Left kidney (tissue), 8 donors: ENCODE results near the gene ZNF730. TPM values are rescaled to one million over a fixed set of nuclear protein-coding genes. Genes with fewer than 3 reads are reported as not detected.
"Not testable (repeated sequence)": the region's sequence is repeated elsewhere in the genome, so short reads cannot be mapped to it uniquely, and the experiment has no call there.

Experiments used
- DNase-seq: peaks from one replicate; pipeline ENCODE4 v3.0.0-alpha.2; 2013
- long read RNA-seq, 8 donors: transcript quantifications; one replicate each; lab custom pipeline, GENCODE V29; 2026
- polyA plus RNA-seq: library from polyadenylated mRNA; unstranded; fragments of 120-200 nt; gene quantifications from one replicate; pipeline ENCODE4 v1.2.1, GENCODE V29; 2013; ENCODE audit not compliant: insufficient read length

ZNF730 gene
- polyA plus RNA-seq: 18.2 TPM
- long read RNA-seq, donor 1: 0 reads
- long read RNA-seq, donor 2, partial matches to known transcripts: 0 of 2 reads
- long read RNA-seq, donor 2, other reads (novel, unspliced or antisense): 0 of 2 reads
- long read RNA-seq, donor 3: 0 reads
- long read RNA-seq, donor 4: 0 reads
- long read RNA-seq, donor 5: 0 reads
- long read RNA-seq, donor 6: 0 reads
- long read RNA-seq, donor 7, partial matches to known transcripts: 0 of 1 reads
- long read RNA-seq, donor 7, other reads (novel, unspliced or antisense): 0 of 1 reads
- long read RNA-seq, donor 8: 0 reads

DNA sequence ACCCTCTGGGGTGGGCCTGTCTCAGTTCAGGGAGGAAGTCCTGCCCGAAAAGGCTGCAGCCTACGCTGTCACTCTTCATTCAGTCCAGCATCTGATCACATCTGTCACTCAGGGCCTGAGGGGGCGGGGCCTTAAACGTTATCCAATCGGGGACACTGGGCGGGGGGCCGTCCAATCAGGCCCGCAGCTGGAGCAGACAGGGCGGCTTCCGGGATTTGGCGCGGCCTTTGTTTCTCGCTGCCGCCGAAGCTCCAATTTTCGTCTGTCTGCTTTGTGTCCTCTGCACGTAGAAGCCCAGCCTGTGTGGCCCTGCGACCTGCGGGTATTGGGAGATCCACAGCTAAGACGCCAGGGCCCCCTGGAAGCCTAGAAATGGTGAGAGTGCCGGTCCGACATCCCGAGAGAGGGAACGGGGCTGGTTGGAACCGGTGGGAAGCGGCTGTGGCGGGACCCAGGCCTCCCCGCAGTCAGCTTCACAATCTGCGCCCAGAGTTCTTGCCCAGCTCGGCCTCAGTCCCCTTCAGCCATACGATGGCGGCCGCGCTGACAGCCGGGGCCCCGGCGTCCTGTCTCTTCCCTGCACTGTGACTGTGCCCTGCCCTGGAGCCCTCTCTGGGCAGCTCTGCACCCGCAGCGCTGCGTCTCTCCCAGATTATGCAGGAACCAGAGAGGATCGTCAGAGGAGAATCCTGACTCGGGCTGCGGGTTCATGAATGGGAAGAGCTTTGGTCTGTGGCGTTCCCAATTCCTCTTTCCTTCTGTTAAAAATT, at the start of gene ZNF730:
TSS of gene ZNF730 (plus strand) at position 224 of the 770 bp plus-strand sequence. CDS start at position 373, 149 bp downstream.
- DNase-seq: peak; percentile 85

DNA sequence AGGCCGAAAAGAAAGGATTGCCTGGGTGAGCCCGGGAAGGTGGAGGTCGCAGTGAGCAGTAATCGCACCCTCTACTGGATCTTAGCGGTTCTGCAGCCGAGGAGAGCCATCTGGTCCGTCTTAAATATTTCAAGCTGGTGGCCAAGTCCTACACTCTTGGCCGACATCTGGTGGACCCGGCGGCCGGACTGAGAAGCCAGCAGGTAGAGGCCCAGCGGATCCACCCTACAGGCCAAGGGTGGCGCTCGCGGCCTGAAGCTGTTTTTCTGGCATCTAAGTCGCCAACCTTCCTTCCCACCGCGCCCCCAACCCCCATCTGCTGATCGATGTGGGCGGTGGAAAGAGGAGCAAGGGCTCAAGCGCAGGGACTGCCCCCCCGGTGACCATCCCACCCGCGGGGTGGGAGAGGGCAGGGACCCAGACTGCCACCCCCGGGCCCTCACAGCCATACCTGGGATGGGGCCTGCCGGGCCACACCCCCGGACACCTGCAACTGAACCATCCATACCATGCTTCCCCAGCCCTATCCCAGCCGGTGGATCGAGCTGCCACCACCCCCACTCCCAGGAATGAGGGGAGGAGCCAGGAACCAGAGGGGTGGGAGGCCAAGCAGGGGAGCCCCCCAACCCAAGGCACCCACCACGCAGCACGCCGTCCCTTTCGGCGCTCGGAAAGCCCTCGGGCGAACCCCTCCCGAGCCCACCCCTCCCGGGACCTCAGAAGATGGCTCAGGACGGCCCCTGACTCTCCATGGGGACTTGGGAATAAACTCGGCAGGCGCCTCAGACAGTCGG, 46.3 kb upstream of the ZNF730 start:
- DNase-seq: peak; percentile 51

DNA sequence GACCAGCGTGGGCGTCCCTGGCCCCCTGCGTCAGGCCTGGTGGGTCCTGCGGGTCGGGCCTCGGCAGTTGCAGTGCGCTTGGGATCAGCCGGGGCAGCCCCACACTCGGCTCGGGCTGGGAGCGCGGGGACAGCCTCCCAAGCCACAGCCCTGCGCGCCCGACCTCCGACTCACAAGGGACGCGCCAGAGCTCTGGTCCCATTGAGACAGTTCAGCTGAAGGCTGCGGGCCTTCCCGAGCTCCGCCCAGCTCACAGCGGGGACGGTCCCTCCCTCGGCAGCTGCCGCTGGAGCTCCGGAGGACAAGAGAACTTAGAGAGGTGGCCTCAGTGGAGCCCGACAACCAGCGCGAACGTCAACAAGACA, 45.7 kb upstream of the ZNF730 start:
- DNase-seq: peak; percentile 60

DNA sequence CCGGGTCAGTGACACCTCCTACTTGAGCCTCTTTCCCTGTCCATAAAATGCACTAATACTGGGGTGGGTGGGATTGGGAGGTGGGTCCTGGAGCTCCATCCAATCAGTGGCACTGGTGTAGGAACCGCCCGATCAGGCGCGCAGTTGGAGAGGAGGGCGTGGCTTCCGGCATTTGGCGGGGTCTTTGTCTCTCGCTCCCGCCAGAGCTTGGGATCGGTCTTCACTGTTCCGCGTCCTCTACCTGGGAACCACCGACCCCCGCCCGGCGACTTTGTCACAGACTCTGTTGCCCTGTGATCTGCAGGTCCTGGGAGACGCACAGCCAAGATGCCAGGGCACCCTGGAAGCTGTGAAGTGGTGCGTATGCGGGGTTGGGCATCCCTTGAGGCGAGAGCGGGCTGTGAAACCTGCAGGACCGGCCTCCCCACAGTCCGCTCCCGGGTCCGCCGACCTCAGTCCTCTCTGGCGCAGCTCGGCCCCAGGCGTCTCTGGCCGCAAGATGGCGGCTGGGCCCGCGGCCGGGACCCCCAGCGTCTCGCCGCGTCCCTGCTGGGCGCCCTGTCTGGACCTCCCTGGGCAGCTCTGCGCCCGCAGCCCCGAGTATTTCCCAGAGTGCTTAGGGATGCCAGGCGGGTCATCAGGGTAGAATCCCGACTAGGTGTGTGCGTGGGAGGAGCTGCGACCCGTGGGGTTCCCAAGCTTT, 41.6 kb upstream of the ZNF730 start:
- peak; percentile 88 for DNase-seq

DNA sequence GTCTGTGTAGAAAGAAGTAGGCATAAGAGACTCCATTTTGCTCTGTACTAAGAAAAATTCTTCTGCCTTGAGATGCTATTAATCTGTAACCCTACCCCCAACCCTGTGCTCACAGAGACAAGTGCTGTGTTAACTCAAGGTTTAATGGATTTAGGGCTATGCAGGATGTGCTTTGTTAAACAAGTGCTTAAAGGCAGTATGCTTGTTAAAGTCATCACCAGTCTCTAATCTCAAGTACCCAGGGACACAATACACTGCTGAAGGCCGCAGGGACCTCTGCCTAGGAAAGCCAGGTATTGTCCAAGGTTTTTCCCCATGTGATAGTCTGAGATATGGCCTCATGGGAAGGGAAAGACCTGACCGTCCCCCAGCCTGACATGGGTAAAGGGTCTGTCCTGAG, 39.0 kb upstream of the ZNF730 start:
- DNase-seq: not testable (repeated sequence)

DNA sequence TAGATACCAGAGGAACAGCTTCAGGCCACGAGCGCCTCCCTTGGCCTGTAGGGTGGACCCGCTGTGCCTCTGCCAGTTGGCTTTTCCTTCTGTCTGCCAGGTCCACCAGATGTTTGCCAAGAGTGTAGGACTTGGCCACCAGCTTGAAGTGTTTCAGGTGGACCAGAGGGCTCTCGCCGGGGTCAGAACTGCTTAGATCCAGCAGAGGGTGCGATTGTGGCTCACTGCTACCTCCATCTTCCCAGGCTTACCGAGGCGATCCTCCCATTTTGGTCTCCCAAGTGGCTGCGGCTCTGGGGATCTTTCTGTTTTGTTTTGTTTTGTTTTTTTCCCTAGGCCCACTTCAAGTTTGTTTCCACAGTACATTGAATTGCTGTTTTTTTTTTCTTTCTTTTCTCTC, 23.0 kb upstream of the ZNF730 start:
- DNase-seq: no peak

DNA sequence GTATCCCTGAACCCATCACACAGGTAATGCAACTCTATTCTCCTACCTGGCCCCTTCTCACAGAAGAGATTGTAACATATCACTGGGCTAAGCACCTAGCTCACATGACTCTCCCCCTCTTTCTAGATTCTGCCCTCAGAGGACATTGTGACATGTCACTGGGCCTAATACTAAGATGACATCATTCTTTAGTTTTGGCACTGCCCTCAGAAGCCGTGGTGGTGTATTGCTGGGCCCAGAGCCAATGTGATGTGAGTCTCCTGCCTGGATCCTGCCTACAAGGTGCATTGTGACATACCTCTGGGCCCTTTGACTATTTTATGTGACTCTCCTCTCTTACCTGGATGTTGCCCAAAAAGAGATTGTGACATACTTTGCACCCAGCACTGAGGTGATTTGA, 21.4 kb upstream of the ZNF730 start:
- DNase-seq: no peak

DNA sequence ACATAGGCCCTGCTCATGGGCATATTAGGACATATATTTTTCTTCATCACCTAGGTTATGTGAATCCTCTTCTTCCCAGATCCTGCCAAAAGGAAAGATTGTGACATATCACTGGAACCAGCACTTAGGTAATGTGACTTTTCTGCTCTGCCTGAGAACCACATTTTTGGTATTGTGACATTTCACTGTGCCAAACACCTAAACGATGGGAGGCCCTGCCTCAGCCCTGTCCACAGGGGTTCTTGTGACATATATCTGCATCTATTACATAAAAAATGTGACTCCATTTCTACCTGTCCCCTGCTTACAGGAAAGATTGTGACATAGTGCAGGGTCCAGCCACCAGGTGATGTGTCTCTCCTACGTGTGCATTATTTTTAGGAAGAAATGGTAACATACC, 18.5 kb upstream of the ZNF730 start:
- no peak for DNase-seq

DNA sequence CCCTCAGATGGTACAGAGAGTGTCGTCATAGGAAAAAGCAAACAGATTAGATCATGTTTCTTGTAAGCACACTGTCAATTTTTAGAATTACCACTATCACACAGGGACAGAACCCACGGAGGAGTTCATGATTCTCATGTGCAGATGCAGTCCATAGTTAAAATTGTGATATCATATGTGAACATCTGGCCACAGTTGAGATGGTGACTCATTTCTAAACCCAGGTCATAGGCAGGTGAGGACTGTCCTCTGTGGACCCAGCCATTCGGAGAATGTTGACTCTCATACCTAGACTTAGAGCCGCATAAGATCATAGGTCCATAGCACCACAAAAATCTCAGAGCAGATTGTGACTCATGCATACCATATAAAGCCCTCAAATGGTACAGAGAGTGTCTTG, 17.8 kb upstream of the ZNF730 start:
- no peak for DNase-seq

DNA sequence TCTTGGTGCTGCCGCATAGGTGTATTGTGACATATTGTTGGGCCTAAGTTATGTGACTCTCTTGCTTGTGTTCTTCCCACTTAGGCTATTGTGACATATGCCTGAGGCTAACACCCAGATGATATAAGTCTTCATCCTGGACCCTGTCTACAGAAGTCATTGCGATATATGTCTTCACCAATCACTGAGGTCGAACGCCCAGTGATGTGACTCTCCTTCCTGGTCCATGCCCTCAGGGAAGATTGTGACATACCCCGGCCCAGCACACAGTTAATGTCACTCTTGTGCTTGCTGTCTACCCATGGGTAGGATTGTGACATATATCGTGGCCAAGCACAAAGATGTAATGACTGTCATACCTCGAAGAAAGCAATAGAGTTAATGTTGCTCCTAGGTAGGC, 16.9 kb upstream of the ZNF730 start:
- DNase-seq: no peak

DNA sequence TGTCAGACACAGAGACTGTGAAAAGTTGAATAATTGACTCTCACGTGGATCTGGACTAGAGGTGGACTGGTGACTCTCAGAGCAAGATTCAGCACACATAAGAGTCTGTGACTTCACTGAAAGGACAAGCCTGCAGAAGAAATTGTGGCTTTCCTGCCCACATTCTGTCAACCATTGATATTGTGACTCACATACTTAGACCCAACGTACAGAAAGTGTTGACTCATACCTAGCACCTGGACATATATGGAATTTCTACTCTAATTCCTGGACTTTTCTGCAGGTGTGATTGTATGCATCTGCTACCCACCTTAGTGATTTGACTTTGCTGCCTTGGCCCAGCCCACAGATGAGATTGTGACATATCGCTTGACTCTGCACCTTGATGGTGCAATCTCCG, 15.6 kb upstream of the ZNF730 start:
- no peak for DNase-seq

DNA sequence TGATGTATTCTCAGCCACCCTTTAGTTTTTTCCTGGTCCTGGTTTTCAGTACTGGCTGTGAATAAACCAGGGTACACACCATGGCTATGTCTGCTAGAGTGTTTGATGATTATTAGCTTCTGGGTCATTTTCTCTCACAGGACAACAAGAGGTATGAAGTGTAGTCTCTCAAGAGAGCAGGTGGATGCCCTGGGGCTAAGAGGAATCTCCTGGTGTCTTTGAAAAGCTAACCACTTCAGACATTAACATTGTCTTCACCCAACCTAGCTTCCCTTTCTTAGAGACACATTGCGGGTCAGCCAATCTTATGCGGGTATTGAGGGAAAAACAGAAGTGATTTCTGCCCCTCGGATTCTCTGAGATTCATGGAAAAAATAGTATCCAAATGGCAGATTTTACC, 1.6 kb downstream of the ZNF730 start:
- no peak for DNase-seq

DNA sequence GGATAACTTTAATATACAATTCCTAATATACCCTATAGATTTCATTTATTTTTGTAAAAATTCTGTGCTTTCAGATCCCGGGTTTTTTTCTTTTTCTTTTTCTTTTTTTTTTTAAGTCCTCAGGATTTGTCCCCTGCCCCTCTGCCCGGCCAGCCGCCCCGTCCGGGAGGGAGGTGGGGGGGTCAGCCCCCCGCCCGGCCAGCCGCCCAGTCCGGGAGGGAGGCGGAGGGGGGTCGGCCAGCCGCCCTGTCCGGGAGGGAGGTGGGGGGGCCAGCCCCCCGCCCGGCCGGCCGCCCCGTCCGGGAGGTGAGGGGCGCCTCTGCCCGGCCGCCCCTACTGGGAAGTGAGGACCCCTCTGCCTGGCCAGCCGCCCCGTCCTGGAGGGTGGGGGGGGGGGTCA, 17.4 kb downstream of the ZNF730 start:
- not testable (repeated sequence) for DNase-seq

DNA sequence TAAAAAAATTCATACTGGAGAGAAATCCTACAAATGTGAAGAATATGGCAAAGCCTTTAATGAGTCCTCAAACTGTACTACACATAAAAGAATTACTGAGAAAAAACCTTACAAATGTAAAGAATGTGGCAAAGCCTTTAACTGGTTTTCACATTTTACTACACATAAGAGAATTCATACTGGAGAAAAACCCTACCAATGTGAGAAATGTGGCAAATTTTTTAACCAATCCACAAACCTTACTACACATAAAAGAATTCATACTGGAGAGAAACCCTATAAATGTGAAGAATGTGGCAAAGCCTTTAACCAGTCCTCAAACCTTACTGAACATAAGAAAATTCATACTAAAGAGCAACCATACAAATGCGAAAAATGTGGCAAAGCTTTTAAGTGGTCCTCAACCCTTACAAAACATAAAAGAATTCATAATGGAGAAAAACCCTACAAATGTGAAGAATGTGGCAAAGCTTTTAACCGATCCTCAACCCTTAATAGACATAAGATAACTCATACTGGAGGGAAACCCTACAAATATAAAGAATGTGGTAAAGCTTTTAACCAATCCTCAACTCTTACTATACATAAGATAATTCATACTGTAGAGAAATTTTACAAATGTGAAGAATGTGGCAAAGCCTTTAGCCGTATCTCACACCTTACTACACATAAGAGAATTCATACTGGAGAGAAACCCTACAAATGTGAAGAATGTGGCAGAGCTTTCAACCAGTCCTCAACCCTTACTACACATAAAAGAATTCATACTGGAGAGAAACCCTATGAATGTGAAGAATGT, 29.0 kb downstream of the ZNF730 start:
- no peak for DNase-seq

DNA sequence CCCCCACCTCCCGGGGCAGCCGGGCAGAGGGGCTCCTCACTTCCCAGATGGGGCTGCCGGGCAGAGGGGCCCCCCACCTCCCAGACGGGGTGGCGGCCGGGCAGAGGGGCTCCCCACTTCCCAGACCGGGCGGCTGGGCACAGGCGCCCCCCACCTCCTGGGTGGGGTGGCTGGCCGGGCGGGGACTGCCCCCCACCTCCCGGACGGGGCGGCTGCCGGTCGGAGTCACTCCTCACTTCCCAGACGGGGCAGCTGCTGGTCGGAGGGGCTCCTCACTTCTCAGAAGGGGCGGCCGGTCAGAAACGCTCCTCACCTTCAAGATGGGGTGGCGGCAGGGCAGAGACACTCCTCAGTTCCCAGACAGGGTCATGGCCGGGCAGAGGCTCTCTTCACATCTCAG, 43.9 kb downstream of the ZNF730 start:
- DNase-seq: no peak

DNA sequence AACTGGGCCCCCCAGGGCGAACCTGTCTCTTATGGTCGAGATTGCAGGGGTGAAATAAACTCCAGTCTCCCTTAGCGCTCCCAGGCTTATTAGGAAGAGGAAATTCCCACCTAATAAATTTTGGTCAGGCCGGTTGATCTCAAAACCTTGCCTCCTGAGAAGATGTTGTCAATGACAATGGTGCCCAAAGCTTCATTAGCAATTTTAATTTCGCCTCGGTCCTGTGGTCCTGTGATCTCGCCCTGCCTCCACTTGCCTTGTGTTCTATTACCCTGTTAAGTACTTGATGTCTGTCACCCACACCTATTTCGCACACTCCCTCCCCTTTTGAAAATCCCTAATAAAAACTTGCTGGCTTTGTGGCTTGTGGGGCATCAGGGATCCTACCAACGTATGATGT, 51.5 kb downstream of the ZNF730 start:
- DNase-seq: not testable (repeated sequence)

DNA sequence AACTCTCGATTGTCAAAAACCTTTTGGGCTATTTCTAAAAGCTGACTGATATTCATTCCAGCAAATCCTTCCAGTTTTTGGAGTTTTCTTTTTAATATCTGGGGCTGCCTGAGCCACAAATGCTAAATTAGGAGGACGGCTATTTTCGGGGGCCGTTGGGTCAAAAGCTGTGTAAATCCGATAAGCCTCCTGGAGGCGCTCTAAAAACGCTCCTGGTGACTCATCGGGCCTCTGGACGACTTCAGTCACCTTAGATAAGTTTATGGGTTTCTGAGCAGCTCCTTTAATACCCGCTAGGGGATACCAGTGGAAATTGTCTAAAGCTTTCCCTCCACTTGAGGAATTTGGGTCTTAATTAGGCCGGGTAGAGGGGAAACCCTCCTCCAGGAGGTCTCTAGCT, 66.4 kb downstream of the ZNF730 start:
- no peak for DNase-seq

DNA sequence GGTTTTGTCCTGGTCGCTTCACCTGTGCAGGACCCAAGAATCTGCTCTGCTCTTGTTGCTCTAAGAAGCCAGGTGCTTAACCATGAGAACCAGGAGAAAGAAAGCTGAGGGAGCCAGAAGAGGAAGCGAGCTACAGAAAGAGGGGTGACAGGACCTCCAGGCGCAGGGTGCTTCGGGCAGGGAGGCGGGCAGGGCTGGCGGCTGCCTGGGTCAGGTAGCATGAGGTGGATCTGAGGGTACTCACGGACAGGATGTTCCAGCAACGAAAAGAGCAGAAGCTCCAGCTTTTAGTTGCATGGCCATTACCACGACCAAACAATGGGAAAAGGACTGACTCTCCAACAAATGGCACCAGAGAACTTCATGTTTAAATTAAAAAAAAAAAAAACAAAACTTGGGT, 73.5 kb downstream of the ZNF730 start:
- no peak for DNase-seq
